ENCODE results near the gene TGDS.

Gene TGDS

GRCh38 chr13:94586371-94586770 lies 9.6 kb downstream of the TGDS start:
- TF ChIP-seq CTCF (IDR thresholded peaks at IDR 0.05) = no peak
- Mint-ChIP-seq H3K36me3 (ENCODE audit: low read depth) (peaks cover 84% of the 10 kb centered on the region), H3K4me3 (no peak overlapping the region), H3K9me3 (peaks cover 21% of the 10 kb centered on the region), H3K27me3 (ENCODE audit: low read depth, poor library complexity) (peaks cover 3% of the 10 kb centered on the region), H3K27ac (no peak overlapping the region), H3K4me1 (no peaks in the 10 kb centered on the region)
- no peak for DNase-seq

GRCh38 chr13:94585543-94586101 lies 10.3 kb downstream of the TGDS start:
- H3K4me3 Mint-ChIP-seq = no peak overlapping the region
- peaks cover 21% of the 10 kb centered on the region for H3K9me3 Mint-ChIP-seq
- H3K27ac Mint-ChIP-seq = no peak overlapping the region
- peaks cover 88% of the 10 kb centered on the region for H3K36me3 Mint-ChIP-seq (ENCODE audit: low read depth)
- peaks cover 3% of the 10 kb centered on the region for H3K27me3 Mint-ChIP-seq (ENCODE audit: low read depth, poor library complexity)
- no peaks in the 10 kb centered on the region for H3K4me1 Mint-ChIP-seq
- no peak for DNase-seq
- no peak for TF ChIP-seq CTCF (IDR thresholded peaks at IDR 0.05)

GRCh38 chr13:94583926-94584325 lies 12.0 kb downstream of the TGDS start:
- H3K4me3 Mint-ChIP-seq = no peak overlapping the region
- H3K9me3 Mint-ChIP-seq = peaks cover 21% of the 10 kb centered on the region
- H3K4me1 Mint-ChIP-seq = no peaks in the 10 kb centered on the region
- H3K27me3 Mint-ChIP-seq (ENCODE audit: low read depth, poor library complexity) = peaks cover 3% of the 10 kb centered on the region
- DNase-seq = no peak
- H3K27ac Mint-ChIP-seq = no peak overlapping the region
- TF ChIP-seq CTCF (IDR thresholded peaks at IDR 0.05) = no peak
- H3K36me3 Mint-ChIP-seq (ENCODE audit: low read depth) = peaks cover 85% of the 10 kb centered on the region

GRCh38 chr13:94579063-94579462 lies 16.9 kb downstream of the TGDS start:
- Mint-ChIP-seq H3K36me3 (ENCODE audit: low read depth) (peaks cover 56% of the 10 kb centered on the region), H3K27ac (no peak overlapping the region), H3K9me3 (peaks cover 11% of the 10 kb centered on the region), H3K27me3 (ENCODE audit: low read depth, poor library complexity) (no peaks in the 10 kb centered on the region), H3K4me1 (no peaks in the 10 kb centered on the region), H3K4me3 (no peak overlapping the region)
- TF ChIP-seq CTCF (IDR thresholded peaks at IDR 0.05) = no peak
- no peak for DNase-seq

- H3K9me3 Mint-ChIP-seq = no peaks in the 10 kb centered on the region
- H3K27me3 Mint-ChIP-seq (ENCODE audit: low read depth, poor library complexity) = peaks cover 10% of the 10 kb centered on the region
- DNase-seq = no peak
- H3K36me3 Mint-ChIP-seq (ENCODE audit: low read depth) = peaks cover 55% of the 10 kb centered on the region
- H3K4me3 Mint-ChIP-seq = no peak overlapping the region
- H3K4me1 Mint-ChIP-seq = no peaks in the 10 kb centered on the region
- H3K27ac Mint-ChIP-seq = no peak overlapping the region
- no peak for TF ChIP-seq CTCF (IDR thresholded peaks at IDR 0.05)
These were observed 26.3 kb downstream of the TGDS start for GRCh38 chr13:94569615-94570014.

GRCh38 chr13:94568443-94568842 lies 27.5 kb downstream of the TGDS start:
- no peak for DNase-seq
- Mint-ChIP-seq H3K36me3 (ENCODE audit: low read depth) (peaks cover 47% of the 10 kb centered on the region), H3K27me3 (ENCODE audit: low read depth, poor library complexity) (peaks cover 13% of the 10 kb centered on the region)

More at GRCh38 chr13:94568443-94568842, 27.5 kb downstream of the TGDS start:
- Mint-ChIP-seq H3K27ac (no peak overlapping the region), H3K4me1 (no peaks in the 10 kb centered on the region), H3K9me3 (no peaks in the 10 kb centered on the region), H3K4me3 (no peak overlapping the region)
- no peak for TF ChIP-seq CTCF (IDR thresholded peaks at IDR 0.05)

Data from nephron progenitor cell (in vitro differentiated cells).